M059J (cell line): ENCODE measurements around the gene CFAP206. TPM values are rescaled to one million over a fixed set of nuclear protein-coding genes. Genes with fewer than 3 reads are reported as not detected.
"Not testable (repeated sequence)": the region's sequence is repeated elsewhere in the genome, so short reads cannot be mapped to it uniquely, and the experiment has no call there.

Experiments
- DNase-seq: peaks from one replicate; pipeline ENCODE4 v3.0.0-alpha.2; 2012; ENCODE audit warnings: low read depth
- total RNA-seq: library from RNA; depleted of rRNA; stranded (reverse); fragments of >200 nt; shearing (Covaris generic); gene quantifications from 2 replicates; pipeline ENCODE4 v1.2.3, GENCODE V29; 2014

Gene CFAP206
- total RNA-seq, 1 experiment from 2014 or later = 2.4 TPM

GRCh38 chr6:87420360-87420759, 12.6 kb downstream of the CFAP206 start:
- DNase-seq = no peak

GRCh38 chr6:87421576-87421975, 13.8 kb downstream of the CFAP206 start:
- DNase-seq = no peak

GRCh38 chr6:87426789-87427188, 19.0 kb downstream of the CFAP206 start:
- no peak for DNase-seq

- DNase-seq = no peak
These were observed 22.7 kb downstream of the CFAP206 start for GRCh38 chr6:87430499-87430898.

GRCh38 chr6:87431263-87431662, 23.5 kb downstream of the CFAP206 start:
- DNase-seq = no peak

GRCh38 chr6:87436435-87436834, 28.7 kb downstream of the CFAP206 start:
- peak; percentile 52 for DNase-seq

GRCh38 chr6:87441711-87442110, 33.9 kb downstream of the CFAP206 start:
- no peak for DNase-seq

GRCh38 chr6:87444362-87444761, 36.6 kb downstream of the CFAP206 start:
- DNase-seq = no peak

- no peak for DNase-seq
These were observed 57.3 kb downstream of the CFAP206 start for GRCh38 chr6:87465051-87465450.

GRCh38 chr6:87472525-87473418, 65.0 kb downstream of the CFAP206 start, which contains the start of gene SLC35A1:
Gene SLC35A1 (plus strand): TSS chr6:87472974. CDS start chr6:87473004, 30 bp downstream.
- DNase-seq = peak; percentile 72

GRCh38 chr6:87473419-87473903, 65.7 kb downstream of the CFAP206 start:
- peak; percentile 54 for DNase-seq

- DNase-seq = no peak
These were observed 74.2 kb downstream of the CFAP206 start for GRCh38 chr6:87481931-87482330.

- no peak for DNase-seq
These were observed 74.6 kb downstream of the CFAP206 start for GRCh38 chr6:87482366-87482765.

GRCh38 chr6:87483929-87484328, 76.2 kb downstream of the CFAP206 start:
- peak; percentile 50 for DNase-seq

- no peak for DNase-seq
These were observed 76.7 kb downstream of the CFAP206 start for GRCh38 chr6:87484491-87484890.

GRCh38 chr6:87487555-87487954, 79.8 kb downstream of the CFAP206 start:
- DNase-seq = no peak

- DNase-seq = not testable (repeated sequence)
These were observed 81.6 kb downstream of the CFAP206 start for GRCh38 chr6:87489326-87489725.

GRCh38 chr6:87494761-87495422, 87.1 kb downstream of the CFAP206 start:
- DNase-seq = no peak

GRCh38 chr6:87498048-87498447, 90.3 kb downstream of the CFAP206 start:
- no peak for DNase-seq

- no peak for DNase-seq
These were observed 94.2 kb downstream of the CFAP206 start for GRCh38 chr6:87501809-87502572.

- DNase-seq = no peak
These were observed 96.7 kb downstream of the CFAP206 start for GRCh38 chr6:87504441-87504840.
